Omental fat pad (tissue), 4 donors: Measurements from ENCODE around the gene CDC42BPG. TPM values are rescaled to one million over a fixed set of nuclear protein-coding genes. Genes with fewer than 3 reads are reported as not detected.
A peak's percentile ranks its signal among the peaks of the same experiment; 100 is the strongest.

ENCODE experiments used
- ATAC-seq: fragments of 150-250 bp; one replicate; pipeline ENCODE4 v1.9.1; 2016; ENCODE audit warnings: mild to moderate bottlenecking, moderate library complexity; ENCODE audit not compliant: low FRiP score
- DNase-seq: peaks from one replicate; pipeline ENCODE4 v3.0.0-alpha.2; 2019; ENCODE audit warnings: low spot score
- CTCF ChIP-seq, 3 donors: fragments of 450-650 bp; IDR thresholded peaks; one replicate each; pipeline ENCODE4 v1.5.1; 2016 to 2017; ENCODE audit warnings: antibody characterized with exemption in 3 of 3, mild to moderate bottlenecking in 3 of 3, moderate library complexity in 2 of 3
- total RNA-seq, 4 donors: library from RNA; depleted of rRNA; stranded (reverse); fragments of >200 nt; gene quantifications; one replicate each; pipeline ENCODE4 v1.1.0, GENCODE V29; 2016

Gene CDC42BPG, protein sequence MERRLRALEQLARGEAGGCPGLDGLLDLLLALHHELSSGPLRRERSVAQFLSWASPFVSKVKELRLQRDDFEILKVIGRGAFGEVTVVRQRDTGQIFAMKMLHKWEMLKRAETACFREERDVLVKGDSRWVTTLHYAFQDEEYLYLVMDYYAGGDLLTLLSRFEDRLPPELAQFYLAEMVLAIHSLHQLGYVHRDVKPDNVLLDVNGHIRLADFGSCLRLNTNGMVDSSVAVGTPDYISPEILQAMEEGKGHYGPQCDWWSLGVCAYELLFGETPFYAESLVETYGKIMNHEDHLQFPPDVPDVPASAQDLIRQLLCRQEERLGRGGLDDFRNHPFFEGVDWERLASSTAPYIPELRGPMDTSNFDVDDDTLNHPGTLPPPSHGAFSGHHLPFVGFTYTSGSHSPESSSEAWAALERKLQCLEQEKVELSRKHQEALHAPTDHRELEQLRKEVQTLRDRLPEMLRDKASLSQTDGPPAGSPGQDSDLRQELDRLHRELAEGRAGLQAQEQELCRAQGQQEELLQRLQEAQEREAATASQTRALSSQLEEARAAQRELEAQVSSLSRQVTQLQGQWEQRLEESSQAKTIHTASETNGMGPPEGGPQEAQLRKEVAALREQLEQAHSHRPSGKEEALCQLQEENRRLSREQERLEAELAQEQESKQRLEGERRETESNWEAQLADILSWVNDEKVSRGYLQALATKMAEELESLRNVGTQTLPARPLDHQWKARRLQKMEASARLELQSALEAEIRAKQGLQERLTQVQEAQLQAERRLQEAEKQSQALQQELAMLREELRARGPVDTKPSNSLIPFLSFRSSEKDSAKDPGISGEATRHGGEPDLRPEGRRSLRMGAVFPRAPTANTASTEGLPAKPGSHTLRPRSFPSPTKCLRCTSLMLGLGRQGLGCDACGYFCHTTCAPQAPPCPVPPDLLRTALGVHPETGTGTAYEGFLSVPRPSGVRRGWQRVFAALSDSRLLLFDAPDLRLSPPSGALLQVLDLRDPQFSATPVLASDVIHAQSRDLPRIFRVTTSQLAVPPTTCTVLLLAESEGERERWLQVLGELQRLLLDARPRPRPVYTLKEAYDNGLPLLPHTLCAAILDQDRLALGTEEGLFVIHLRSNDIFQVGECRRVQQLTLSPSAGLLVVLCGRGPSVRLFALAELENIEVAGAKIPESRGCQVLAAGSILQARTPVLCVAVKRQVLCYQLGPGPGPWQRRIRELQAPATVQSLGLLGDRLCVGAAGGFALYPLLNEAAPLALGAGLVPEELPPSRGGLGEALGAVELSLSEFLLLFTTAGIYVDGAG (N-terminal part only)
- total RNA-seq, result under 1 TPM; 0.19 to 0.48 (median 0.42) TPM

GRCh38 chr11:64844330-64845128, at the start of gene CDC42BPG:
TSS of gene CDC42BPG (minus strand) at chr11:64844653. CDS start at chr11:64844569, 84 bp downstream.
- ATAC-seq (peak; percentile 37), DNase-seq (no peak)

DNA sequence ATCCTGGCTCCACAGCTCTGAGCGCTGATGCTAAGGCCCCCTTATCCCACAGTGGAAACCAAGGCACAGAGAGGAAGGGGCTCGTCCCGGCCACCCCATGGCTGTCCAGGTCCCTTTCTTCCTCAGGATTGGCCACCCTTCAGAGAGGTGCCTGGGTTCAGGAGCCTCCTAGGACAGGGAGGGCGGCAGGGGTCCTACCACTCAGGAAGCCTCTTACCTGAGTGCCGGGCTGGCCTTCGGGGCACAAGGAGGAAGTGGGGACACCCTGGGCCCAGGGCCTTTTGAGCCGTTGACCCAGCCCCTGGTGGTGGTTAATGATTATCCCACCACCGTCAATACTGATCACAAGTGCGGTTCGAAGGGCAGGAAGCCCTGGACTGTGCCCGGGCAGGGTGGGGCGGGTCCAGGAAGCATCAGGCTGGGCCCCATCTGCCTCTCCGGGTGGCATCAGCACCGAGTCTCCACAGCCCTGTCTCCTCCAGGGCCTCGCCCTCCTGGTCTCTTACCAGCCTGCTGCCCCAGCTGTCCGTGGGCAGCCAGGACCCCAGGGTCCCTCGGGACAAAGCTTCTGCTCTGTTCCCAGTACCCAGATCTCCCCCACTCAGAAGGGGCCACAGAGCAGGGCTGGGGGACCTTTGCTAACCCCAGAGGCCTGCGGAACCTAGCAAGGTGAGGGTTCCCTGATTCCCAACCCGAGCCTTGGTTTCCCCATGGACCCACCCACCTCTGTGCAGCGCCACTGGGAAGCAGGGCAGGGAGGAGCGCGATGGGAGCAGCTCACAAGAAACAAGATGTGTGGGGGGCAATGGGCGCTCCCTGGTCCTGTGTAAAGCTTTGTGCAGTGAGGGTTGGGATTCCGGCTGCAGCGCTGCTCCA, 49.0 kb upstream of the CDC42BPG start:
- no peak for TF ChIP-seq CTCF (IDR thresholded peaks at IDR 0.05)
- DNase-seq (no peak), ATAC-seq (no peak)

More at GRCh38 chr11:64844330-64845128, at the start of gene CDC42BPG:
- peak in 1 of 3 donors; percentile 42 for TF ChIP-seq CTCF (IDR thresholded peaks at IDR 0.05)

- no peak for TF ChIP-seq CTCF (IDR thresholded peaks at IDR 0.05)
- no peak for DNase-seq
- ATAC-seq, result no peak
Observed at GRCh38 chr11:64892838-64893193, 48.4 kb upstream of the CDC42BPG start.

DNA sequence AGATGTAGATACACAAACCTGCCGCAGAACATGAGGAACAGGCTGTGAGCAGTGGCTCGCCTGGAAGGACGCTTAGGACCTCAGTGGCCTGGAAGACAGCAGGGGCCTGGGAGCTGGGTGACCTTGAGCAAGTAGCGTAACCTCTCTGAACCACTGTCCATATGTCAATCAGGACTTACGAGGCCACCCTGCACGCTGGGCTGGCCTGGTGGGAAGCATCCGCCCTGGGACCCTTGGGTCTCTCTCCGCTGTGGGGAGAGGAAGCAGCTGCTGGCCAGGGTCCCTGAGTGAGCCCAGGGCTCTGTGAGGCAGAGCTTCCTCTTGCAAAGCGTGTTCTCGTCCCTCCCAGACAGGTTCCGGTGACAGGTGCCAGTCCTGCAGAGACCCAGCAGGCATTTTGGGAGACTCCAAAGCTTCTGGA, 48.0 kb upstream of the CDC42BPG start:
- no peak for ATAC-seq
- TF ChIP-seq CTCF (IDR thresholded peaks at IDR 0.05), result no peak
- DNase-seq, result no peak

GRCh38 chr11:64891880-64892279, 47.4 kb upstream of the CDC42BPG start:
- ATAC-seq, result no peak
- DNase-seq, result no peak
- no peak for TF ChIP-seq CTCF (IDR thresholded peaks at IDR 0.05)
